PC-9 (cell line): ENCODE data around the gene TPSG1. TPM values are rescaled to one million over a fixed set of nuclear protein-coding genes. Genes with fewer than 3 reads are reported as not detected.

Experiments
- Bru-seq: library from RNA; stranded (reverse); fragments of 400-500 nt; gene quantifications from one replicate; lab custom pipeline; 2021; lab: Mats Ljungman, UMichigan
- BruChase-seq, 2 experiments: library from RNA; stranded (reverse); fragments of 400-500 nt; gene quantifications; one replicate each; lab custom pipeline; 2021; lab: Mats Ljungman, UMichigan
- BruUV-seq: library from RNA; stranded (reverse); fragments of 400-500 nt; replicated peaks from 2 replicates; lab custom pipeline; 2021; lab: Mats Ljungman, UMichigan
- CTCF ChIA-PET: fragments of 300-600 bp; sonication (Branson Sonifier 250); formaldehyde crosslinking; loops from one replicate; lab custom pipeline; 2022; ENCODE audit warnings: antibody characterized with exemption; lab: Charles Lee
- POLR2A ChIA-PET: fragments of 300-600 bp; sonication (Branson Sonifier 250); formaldehyde crosslinking; loops from one replicate; lab custom pipeline; 2022; ENCODE audit warnings: antibody characterized with exemption; ENCODE audit not compliant: unreplicated experiment; lab: Charles Lee
- DNase-seq, 2 experiments: peaks; one replicate each; pipeline versions ENCODE4 v3.0.0 to v3.0.0-alpha.2; 2015 to 2022; ENCODE audit warnings: mixed read lengths in 1 of 2
- H2AFZ ChIP-seq: fragments of 200-600 bp; sonication (generic); 2 replicates; pipeline ENCODE4 v1.8.1; 2017; ENCODE audit warnings: antibody characterized with exemption
- H3F3A ChIP-seq: fragments of 200-600 bp; sonication (generic); 2 replicates; pipeline ENCODE4 v1.8.1; 2017; ENCODE audit warnings: antibody characterized with exemption, mild to moderate bottlenecking, low read depth; ENCODE audit not compliant: insufficient read depth
- H3K27ac ChIP-seq: fragments of 200-600 bp; sonication (generic); 2 replicates; pipeline ENCODE4 v1.6.1; 2016; ENCODE audit warnings: mixed run types
- H3K27me3 ChIP-seq: fragments of 200-600 bp; sonication (generic); 2 replicates; pipeline ENCODE4 v1.6.1; 2016; ENCODE audit warnings: low read depth, mixed run types; ENCODE audit not compliant: insufficient read depth
- H3K36me3 ChIP-seq: fragments of 200-600 bp; sonication (generic); 2 replicates; pipeline ENCODE4 v1.6.1; 2016; ENCODE audit warnings: low read depth, mixed run types
- H3K4me1 ChIP-seq: fragments of 200-600 bp; sonication (generic); replicated peaks from 2 replicates; pipeline ENCODE4 v1.6.1; 2016; ENCODE audit warnings: mixed run types; ENCODE audit not compliant: insufficient read depth
- H3K4me2 ChIP-seq: fragments of 200-600 bp; sonication (generic); 2 replicates; pipeline ENCODE4 v1.6.1; 2017; ENCODE audit warnings: mixed run types
- H3K4me3 ChIP-seq: fragments of 200-600 bp; sonication (generic); 2 replicates; pipeline ENCODE4 v1.6.1; 2016; ENCODE audit warnings: mixed run types
- H3K79me2 ChIP-seq: fragments of 200-600 bp; sonication (generic); 2 replicates; pipeline ENCODE4 v1.6.1; 2017; ENCODE audit warnings: low read depth, mixed run types
- H3K9me2 ChIP-seq: fragments of 200-600 bp; sonication (generic); 2 replicates; pipeline ENCODE4 v1.8.1; 2017; ENCODE audit warnings: mild to moderate bottlenecking; ENCODE audit not compliant: insufficient read depth
- H3K9me3 ChIP-seq: fragments of 200-600 bp; sonication (generic); 2 replicates; pipeline ENCODE4 v1.8.1; 2016; ENCODE audit warnings: low read depth; ENCODE audit not compliant: insufficient read depth
- H4K20me1 ChIP-seq: fragments of 200-600 bp; sonication (generic); 2 replicates; pipeline ENCODE4 v1.8.1; 2017; ENCODE audit not compliant: insufficient read depth
- EZH2 ChIP-seq: fragments of 200-600 bp; sonication (generic); IDR thresholded peaks from 2 replicates; pipeline ENCODE4 v1.8.0; 2017; ENCODE audit warnings: antibody characterized with exemption, low read depth
- intact Hi-C: fragments of 100-400 bp; cut with micrococcal nuclease; formaldehyde crosslinking; loops from one replicate; pipeline ENCODE4 v1.10.0; 2022; ENCODE audit not compliant: unreplicated experiment
- long read RNA-seq: library from polyadenylated mRNA; stranded (forward); transcript quantifications from one replicate; pipeline ENCODE4 v2.0.0, GENCODE V29; 2022
- total RNA-seq: library from RNA; stranded (reverse); gene quantifications from 2 replicates; pipeline ENCODE4 v1.2.3, GENCODE V29; 2021
- TF ChIP-seq, protein P1 (sequence below): fragments of 200-600 bp; sonication (generic); conservative IDR thresholded peaks from 2 replicates; pipeline ENCODE4 v1.6.1; 2017; ENCODE audit warnings: mixed run types, antibody characterized with exemption, mild to moderate bottlenecking, moderate library complexity

TPSG1 gene
- total RNA-seq = not detected in 2 replicates
- not detected for Bru-seq, nascent RNA
- not detected for BruChase-seq, experiment 1, labeled RNA remaining after a 2-hour chase
- not detected for BruChase-seq, experiment 2, labeled RNA remaining after a 6-hour chase
- long read RNA-seq = 0 reads

DNA sequence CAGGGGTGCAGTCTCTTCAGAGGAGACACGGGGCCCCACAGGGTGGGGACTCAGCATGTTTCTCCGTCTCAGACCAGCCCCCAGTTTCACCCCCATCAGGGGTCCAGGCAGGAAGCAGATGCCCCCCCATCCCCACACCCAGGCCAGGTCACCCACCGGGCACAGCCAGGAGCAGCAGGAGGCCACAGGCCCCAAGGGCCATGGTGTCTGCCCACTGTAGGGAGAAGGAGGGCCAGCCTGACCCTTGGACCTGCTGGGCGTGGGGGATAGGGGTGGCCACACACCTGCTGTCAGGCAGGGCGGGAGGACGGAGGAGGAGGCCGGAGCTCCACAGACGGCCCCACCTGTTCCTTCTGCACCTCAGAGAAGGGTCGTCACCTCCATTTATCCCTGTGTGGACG is at the start of gene TPSG1:
TSS of gene TPSG1 (minus strand) at position 218 of the 401 bp plus-strand sequence. CDS start at position 202, 16 bp downstream.
- Histone ChIP-seq H3K36me3 (no peaks in the 10 kb centered on the region), H3K4me3 (no peak within 1 kb of the TSS), H3K79me2 (no peaks in the 10 kb centered on the region), H3K9me3 (no peaks in the 10 kb centered on the region), H3K4me2 (no peak within 1 kb of the TSS), H3K4me1 (no peaks in the 10 kb centered on the region), H3K27ac (no peak within 1 kb of the TSS), H3K27me3 (peaks cover 44% of the 10 kb centered on the region), H3K9me2 (no peaks in the 10 kb centered on the region), H3F3A (no peaks in the 10 kb centered on the region), H4K20me1 (no peaks in the 10 kb centered on the region), H2AFZ (no peak within 1 kb of the TSS)
- DNase-seq = no peak
- TF ChIP-seq EZH2 = no peak
- TF ChIP-seq, protein P1, sequence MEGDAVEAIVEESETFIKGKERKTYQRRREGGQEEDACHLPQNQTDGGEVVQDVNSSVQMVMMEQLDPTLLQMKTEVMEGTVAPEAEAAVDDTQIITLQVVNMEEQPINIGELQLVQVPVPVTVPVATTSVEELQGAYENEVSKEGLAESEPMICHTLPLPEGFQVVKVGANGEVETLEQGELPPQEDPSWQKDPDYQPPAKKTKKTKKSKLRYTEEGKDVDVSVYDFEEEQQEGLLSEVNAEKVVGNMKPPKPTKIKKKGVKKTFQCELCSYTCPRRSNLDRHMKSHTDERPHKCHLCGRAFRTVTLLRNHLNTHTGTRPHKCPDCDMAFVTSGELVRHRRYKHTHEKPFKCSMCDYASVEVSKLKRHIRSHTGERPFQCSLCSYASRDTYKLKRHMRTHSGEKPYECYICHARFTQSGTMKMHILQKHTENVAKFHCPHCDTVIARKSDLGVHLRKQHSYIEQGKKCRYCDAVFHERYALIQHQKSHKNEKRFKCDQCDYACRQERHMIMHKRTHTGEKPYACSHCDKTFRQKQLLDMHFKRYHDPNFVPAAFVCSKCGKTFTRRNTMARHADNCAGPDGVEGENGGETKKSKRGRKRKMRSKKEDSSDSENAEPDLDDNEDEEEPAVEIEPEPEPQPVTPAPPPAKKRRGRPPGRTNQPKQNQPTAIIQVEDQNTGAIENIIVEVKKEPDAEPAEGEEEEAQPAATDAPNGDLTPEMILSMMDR = no peak
- ChIA-PET CTCF (interaction anchor here (0.6 to 0.7 kb wide), 2 partner anchors 101 to 865 kb away, joined by 3 to 5 read pairs; no protein-coding TSS in a partner anchor), POLR2A (no interaction called here)
- no TSS peak for BruUV-seq
- intact Hi-C loops = no loop called here

DNA sequence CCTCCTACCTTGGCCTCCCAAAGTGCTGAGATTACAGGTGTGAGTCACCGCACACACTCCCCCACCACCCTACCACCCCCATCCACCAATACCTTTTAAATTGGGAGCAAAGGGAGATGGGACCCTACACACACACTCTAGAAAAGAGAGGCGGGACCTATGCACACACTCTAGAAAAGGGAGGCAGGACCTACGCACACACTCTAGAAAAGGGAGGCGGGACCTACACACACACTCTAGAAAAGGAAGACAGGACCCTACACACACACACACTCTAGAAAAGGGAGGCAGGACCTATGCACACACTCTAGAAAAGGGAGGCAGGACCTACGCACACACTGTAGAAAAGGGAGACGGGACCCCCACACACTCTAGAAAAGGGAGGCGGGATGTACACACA is 49.7 kb upstream of the TPSG1 start:
- Histone ChIP-seq H2AFZ (no peak overlapping the region), H3K36me3 (no peaks in the 10 kb centered on the region), H3K9me2 (no peaks in the 10 kb centered on the region), H3K4me2 (no peak overlapping the region), H3F3A (no peaks in the 10 kb centered on the region), H4K20me1 (no peaks in the 10 kb centered on the region), H3K4me1 (no peaks in the 10 kb centered on the region; the same call in 1 of the 2 replicates), H3K9me3 (no peaks in the 10 kb centered on the region), H3K79me2 (no peaks in the 10 kb centered on the region), H3K4me3 (no peak overlapping the region), H3K27me3 (peaks cover 51% of the 10 kb centered on the region), H3K27ac (no peak overlapping the region)
- intact Hi-C loops = no loop called here
- TF ChIP-seq, protein P1 = no peak
- no peak for TF ChIP-seq EZH2
- CTCF ChIA-PET = no interaction called here
- POLR2A ChIA-PET = no interaction called here
- no TSS peak for BruUV-seq
- no peak for DNase-seq

DNA sequence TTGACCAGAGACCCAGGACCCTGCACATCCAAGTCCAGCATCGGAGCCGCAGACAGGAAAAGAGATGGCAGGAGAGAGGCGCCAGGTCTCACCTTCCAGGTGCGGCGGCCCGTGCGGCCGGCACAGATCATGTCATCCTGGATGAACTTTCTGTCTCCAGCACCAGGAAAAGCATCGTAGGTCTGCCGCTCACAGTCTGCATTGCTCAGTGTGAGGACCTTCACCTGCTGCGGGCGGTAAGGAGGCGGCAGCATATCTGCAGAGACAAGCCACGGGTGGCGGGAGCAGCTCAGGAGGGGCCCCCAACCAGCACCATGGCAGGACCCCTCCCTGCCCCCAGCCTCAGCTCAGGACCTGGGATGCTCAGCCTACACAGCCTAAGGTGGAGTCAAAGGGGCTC is 48.7 kb upstream of the TPSG1 start:
- Histone ChIP-seq H3K36me3 (no peaks in the 10 kb centered on the region), H3K9me3 (no peaks in the 10 kb centered on the region), H3K27ac (no peak overlapping the region), H3K4me2 (no peak overlapping the region), H3K4me3 (no peak overlapping the region), H3K27me3 (peaks cover 43% of the 10 kb centered on the region), H2AFZ (no peak overlapping the region), H3F3A (no peaks in the 10 kb centered on the region), H3K79me2 (no peaks in the 10 kb centered on the region), H3K9me2 (no peaks in the 10 kb centered on the region), H3K4me1 (no peaks in the 10 kb centered on the region; the same call in 1 of the 2 replicates), H4K20me1 (no peaks in the 10 kb centered on the region)
- no TSS peak for BruUV-seq
- DNase-seq = no peak
- ChIA-PET POLR2A (no interaction called here), CTCF (no interaction called here)
- intact Hi-C loops = no loop called here
- TF ChIP-seq EZH2 = no peak
